Hematopoietic multipotent progenitor cell treated with erythropoietin and hydrocortisone succinate and interleukin-3 and kit ligand, for 8 days (in vitro differentiated cells): Measurements from ENCODE around the gene SCNN1G.

Source experiments
- DNase-seq: peaks from one replicate; pipeline ENCODE4 v3.0.0-alpha.2; 2015

SCNN1G gene

DNA sequence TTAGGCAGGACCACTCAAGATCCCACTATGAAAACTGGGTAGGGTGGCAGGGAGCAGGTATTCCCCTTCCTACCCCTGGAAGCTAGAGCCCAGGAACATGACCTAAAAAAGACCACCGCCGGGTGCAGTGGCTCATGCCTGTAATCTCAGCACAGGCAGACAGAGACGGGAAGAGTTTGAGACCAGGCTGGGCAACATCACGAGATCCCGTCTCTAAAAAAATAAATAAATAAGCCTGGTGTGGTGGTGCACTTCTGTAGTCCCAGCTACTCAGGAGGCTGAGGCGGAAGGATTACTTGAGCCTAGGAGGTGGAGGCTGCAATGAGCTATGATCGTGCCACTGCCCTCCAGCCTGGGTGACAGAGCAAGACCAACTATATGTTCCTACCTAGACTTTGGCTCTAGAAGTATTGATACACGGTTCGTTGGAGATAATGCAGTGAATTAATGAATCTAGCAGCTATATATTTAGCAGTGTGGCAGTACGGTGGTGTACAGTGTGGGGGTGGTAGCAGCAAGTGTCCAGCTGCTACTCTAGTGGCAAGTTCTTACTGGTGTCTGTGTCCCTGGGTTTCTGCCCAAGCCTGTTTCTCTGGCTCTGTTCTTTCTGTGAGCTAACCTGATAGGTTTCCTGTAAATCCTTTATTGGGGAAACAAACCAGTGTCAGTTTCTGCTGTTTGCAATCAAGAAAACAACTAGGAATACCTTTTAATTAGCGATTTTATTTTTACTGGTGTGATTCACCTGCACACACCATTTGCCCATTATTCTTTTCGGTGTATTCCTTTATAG, 30.0 kb upstream of the SCNN1G start:
- DNase-seq, result no peak

DNA sequence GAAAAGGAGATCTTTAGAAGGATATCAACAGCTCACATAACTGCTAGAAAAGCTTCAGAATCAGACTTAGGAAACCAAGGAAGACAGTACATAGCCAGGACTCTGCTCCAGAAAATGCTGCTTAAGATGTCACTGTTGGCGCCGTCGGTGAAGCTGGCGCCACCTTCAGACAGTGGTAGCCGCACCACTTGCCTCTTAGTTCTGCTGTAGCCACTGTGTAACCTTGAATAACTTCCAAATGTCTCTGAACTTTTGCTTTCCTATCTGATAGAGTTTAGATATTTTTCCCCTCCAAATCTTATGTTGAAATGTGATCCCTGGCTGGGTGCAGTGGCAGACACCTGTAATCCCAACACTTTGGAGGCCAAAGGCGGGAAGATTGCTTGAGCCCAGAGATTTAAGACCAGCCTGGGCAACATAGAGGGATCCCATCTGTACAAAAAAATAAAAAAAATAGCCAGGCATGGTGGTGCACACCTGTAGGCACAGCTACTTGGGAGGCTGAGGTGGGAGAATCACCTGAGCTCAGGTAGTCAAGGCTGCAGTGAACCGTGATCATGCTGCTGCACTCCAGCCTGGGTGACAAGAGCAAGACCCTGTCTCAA, 27.0 kb upstream of the SCNN1G start:
- DNase-seq, result peak; percentile 37

DNA sequence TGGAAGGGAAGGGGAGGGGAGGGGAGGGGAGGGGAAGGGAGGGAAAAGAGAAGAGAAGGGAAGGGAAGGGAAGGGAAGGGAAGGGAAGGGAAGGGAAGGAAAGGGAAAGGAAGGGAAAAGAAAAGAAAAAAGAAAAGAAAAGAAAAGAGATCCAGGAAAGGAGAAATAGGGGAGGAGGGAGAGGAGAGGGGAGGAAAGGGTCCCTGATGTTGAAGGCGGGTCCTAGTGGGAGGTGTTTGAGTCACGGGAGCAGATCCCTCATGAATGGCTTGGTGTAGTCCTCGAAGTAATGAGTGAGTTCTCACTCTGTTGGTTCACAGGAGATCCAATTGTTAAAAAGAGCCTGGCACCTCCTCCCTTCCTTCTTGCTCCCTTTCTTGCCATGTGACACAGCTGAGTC, 26.4 kb upstream of the SCNN1G start:
- no peak for DNase-seq

DNA sequence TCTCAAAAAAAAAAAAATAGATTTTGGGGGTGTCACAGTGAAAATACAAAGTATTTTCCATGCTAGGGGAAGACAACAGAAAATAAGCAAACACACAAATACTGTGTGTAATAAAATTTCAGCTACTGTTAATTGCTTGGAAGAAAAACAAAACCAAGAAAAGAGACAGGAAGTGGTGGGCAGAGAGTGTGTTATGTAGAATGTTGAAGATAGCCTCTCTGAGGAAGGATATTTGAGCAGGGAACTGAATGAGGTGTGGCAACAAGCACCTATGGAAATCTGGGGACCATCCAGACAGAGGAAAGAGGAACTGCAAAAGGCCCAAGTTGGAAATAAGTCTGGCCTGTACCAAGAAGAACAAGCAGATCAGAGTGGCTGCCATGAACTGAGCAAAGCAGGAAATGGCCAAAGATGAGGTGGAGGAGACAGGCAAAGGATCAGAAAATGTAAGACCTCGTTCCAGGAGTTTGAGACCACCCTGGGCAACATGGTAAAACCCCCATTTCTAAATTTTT, 25.5 kb upstream of the SCNN1G start:
- no peak for DNase-seq

DNA sequence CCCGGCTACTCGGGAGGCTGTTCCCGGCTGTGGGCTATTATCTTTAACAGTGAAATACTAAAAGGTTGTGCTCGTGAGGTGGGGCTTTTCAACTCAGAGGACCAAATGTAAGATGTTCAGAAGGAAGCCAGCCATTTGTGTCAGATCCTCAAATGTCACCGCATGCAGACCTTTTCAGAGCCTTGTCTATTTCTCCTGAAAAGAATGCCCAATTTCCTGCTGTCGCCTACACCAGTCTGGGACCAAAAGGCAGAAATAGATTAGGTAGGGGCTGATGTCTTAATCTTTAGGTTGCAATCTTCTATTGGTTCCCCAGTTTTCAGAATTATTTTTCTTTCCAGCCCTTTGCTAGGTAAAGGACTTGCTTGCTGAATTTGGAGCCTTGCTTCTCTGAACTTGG, 24.4 kb upstream of the SCNN1G start:
- no peak for DNase-seq

DNA sequence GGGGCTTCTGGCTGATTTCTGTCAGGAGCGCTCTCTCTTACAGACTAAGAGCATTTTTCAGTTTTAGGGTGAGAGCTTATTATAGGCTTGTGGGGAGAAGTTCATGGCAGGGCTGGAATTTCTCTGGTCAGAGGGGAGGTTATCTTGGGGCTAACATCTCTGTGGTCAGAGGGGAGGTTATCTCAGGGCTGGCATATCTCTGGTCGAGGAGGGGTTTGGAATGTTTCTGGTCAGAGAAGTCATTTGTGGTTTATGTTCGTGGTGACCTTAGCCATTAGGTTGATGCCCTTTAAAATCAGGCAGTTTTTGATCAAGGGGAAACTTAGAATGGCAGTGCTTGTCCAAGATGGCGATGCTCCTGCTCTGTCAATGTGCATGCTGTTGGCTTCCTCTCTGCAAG, 22.5 kb upstream of the SCNN1G start:
- no peak for DNase-seq

DNA sequence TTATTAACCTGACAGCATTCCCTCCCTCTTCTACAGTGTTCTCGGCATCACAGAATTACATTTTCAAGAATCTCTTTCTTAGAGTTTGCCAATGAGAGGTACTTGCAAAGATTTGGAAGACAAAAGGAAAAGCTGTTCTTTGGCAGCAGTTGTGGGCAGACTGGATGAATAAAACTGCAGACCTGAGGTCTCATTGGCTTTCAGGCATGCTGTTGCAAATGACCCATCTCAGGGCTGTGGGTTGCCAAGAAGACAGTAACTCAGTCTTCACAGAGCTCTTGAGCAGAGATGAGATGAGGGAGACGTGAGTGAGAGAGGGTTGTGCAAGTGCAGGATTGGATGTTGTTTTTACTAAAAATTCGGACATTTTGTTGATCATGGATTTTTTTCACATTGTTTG, 22.0 kb upstream of the SCNN1G start:
- no peak for DNase-seq

DNA sequence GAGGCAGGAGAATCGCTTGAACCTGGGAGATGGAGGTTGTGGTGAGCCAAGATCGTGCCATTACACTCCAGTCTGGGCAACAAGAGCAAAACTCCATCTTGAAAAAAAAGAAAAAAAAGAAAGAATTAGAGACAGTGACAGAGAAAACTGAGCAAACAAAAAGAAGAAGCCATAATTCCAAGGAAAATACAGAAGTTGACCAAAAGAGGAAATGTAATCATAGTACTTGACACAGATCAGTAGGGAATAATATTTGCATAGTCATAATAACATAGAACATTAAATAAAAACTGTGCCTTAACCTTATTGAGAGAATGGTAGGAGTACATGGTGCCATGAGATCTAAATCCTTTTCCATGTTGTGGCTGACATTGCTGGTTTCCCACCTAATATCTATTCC, 18.6 kb upstream of the SCNN1G start:
- no peak for DNase-seq

DNA sequence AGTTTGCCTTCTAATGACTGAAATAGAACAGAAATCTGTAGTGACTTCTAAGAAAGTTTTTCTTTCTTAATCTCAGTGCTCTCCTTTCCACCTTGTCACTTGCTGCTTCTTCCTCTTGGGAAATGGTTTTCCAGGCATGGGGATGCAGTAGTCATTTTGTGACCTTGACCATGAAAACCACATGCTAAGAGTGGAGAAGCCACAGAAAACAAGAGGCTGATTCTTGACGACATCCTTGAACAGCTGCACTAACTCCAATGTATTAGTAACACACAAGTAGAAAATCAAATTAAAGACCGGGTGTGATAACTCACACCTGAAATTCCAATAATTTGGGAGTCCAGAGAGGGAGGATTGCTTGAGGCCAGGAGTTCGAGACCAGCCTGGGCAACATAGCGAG, 17.8 kb upstream of the SCNN1G start:
- no peak for DNase-seq

DNA sequence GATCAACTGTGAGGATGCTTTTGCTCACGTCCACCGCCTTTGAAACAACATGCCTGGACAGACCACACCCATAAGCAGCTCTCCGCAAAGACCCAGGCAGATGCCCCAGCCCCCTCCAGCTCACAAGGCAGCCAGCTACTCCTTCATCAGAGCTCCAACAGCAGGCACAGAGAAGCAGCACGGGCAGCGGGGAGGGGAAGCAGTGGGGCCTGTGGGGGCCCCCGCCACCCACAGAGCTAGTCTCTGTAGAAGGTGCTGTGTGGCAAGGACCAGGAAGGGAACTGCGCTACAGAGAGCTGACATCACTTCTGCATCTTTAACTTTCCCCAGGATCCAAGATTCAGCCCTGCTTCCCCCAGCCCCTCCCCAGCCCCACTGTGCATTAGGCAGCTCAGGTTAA, 10.0 kb upstream of the SCNN1G start:
- DNase-seq, result no peak

DNA sequence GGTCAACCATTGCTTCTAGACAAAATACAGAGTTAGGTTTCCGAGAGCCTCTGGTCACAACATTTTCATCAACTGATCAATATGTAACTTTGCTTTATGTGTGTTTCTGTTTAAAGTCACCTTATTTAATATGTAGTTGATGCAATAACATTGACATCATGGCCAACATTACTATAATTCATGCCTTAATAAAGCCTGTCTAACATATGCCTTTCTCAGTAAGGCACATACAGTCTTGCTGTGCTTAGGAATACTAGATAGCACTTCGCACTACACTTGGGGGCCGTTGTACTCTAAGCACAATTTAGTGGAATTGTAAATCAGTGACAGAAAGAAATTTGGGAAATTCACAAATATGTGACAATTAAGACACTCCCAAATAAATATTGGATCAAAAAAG, 9.6 kb upstream of the SCNN1G start:
- DNase-seq, result no peak

DNA sequence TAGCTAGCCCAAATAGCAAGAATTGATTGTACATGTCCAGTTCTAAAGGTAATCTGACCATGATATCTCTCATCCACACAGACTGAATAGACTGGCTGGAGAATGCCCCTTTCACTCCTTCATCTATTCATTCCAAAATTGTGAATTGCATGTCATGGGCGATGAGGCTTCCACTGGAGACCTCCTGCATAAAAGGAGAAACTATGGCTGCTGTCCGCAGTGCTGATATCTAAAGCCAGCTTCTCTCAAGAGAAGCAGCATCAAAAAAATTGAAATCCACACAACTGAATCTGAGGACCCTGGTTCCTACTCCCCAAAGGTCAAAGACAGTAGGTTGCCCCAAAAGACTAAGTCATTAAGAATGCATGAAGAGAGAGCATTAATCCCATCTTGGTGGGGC, 7.9 kb upstream of the SCNN1G start:
- DNase-seq, result no peak

DNA sequence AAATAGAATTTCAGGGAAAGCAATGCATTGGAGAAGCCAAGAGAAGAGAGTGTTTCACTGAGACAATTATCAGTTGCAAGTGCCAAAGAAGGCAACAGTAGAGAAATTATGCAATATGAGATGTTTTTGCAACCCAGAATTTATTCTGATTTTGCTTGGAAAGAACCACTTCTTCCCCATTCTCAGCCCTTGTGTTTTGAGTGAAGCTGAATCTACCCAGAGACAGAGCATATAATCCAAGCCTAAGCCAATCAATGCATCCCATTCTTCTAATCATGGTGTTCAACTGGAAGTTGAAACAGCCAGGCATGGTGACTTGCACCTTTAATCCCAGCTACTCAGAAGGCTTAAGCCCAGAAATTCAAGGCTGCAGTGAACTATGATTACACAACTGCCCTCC, 6.9 kb upstream of the SCNN1G start:
- no peak for DNase-seq

DNA sequence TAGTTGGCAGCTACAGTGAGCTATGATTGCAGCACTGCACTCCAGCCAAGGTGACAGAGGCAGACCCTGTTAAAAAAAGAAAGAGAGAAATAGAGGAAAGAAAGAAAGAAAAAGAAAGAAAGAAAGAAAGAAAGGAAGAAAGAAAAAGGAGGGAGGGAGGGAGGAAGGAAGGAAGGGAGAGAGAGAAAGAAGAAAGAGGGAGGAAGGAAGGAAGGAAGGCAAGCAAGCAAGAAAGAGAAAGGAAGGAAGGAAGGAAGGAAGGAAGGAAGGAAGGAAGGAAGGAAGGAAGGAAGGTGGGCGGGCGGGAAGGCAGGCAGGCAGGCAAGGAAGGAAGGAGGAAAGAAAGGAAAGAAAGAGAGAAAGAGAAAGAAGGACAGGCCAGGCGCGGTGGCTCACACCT, 1.0 kb upstream of the SCNN1G start:
- no peak for DNase-seq

DNA sequence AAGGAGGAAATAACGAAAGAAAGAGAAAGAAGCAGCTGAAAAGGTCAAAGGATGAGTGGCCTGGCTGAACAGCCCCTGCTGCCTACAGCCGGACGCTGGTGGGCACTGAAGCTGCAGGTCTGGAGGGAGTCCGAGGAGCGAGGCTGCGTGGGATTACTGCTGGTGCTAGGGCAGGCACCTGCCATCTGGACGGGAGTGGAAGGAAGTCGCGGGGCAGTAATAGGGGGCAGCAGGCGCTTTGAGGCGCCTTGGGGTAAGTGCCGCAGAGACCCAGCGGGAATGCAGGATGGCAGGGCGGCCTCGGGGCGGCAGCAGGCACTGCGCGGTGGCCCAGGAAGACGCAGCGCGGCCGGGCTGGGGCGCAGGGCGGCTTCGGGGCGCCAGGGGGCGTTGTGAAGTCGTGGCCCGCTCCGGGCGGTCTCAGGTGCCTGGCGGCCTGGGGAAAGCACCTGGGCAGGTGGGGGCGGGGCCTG, 303 bp upstream of the SCNN1G start:
- peak; percentile 67 for DNase-seq

DNA sequence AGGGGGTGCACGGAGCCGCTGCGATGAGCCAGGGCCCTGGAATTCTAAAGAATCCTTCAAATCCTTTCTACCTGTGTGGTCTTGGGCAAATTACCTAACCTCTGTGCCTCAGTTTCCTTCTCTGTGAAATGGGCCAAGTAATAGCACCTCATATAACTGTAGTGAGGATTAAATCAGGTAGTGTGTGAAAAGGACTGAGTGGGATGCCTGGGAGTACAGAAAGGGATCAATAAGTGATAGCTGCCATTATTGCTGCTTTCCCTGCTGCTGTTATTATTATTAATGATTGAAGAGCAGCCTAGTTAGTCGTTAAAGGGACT, 958 bp downstream of the SCNN1G start:
- DNase-seq, result no peak

DNA sequence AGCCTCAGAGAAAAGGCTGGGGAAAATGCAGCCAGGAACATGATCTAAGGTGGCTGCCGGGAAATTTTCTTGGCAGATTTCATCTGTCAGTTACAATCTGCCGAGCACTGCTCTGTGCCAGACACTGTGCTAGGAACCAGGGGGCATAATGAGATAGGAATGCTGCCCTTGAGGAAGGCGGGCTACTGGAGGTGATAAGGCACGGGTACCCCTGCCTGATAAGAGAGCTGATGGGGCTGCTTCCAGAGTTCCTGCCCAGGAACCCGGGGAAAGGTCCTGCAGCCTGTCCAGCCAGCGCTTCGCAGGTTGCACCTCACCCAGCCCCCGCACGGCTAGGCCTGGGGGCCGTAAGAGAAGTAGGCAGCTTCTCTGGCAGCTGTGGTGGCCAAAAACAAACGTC, 3.1 kb downstream of the SCNN1G start:
- peak; percentile 5 for DNase-seq

DNA sequence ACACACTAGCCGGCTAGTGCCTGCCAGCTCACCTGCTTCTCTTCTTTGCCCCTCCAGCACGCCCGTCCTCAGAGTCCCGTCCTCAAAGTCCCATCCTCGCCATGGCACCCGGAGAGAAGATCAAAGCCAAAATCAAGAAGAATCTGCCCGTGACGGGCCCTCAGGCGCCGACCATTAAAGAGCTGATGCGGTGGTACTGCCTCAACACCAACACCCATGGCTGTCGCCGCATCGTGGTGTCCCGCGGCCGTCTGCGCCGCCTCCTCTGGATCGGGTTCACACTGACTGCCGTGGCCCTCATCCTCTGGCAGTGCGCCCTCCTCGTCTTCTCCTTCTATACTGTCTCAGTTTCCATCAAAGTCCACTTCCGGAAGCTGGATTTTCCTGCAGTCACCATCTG, 3.6 kb downstream of the SCNN1G start:
- DNase-seq, result no peak

DNA sequence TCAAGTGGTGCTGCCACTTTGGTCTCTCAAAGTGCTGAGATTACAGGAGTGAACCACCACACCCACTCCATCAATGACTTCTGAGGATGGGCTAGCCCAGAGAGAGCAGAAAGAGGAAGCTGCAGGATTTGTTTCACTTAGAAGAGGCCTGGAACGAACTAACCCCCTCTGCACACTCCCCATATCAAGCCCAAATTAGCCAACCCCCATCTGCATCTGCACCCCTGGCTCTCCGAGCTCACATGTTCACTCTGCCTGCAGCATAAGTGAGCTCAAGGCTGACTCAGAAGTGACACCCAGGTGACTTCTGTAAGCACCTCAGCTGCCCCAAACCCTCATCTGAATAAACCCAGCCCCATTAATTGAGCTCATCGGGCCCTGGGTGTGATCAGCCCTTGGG, 4.8 kb downstream of the SCNN1G start:
- no peak for DNase-seq

DNA sequence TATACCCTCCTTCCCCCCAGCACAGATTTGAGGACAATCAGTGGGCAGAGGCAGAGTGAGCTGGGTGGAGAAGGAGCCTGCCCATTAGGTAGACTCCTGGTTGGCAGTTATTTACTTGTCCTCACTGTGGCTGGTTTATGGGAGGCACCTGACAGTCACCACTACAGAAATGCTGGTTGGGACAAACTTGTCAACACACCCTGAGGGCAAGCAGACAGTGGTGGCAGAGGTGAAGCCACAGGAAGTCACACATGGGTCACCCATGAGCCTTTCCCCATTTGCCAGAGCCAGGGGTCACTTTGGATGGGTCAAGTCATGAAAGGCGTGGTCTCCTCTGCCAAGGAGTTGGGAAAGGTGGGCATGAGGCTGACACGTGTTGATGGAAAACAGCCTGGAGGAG, 6.4 kb downstream of the SCNN1G start:
- DNase-seq, result no peak

DNA sequence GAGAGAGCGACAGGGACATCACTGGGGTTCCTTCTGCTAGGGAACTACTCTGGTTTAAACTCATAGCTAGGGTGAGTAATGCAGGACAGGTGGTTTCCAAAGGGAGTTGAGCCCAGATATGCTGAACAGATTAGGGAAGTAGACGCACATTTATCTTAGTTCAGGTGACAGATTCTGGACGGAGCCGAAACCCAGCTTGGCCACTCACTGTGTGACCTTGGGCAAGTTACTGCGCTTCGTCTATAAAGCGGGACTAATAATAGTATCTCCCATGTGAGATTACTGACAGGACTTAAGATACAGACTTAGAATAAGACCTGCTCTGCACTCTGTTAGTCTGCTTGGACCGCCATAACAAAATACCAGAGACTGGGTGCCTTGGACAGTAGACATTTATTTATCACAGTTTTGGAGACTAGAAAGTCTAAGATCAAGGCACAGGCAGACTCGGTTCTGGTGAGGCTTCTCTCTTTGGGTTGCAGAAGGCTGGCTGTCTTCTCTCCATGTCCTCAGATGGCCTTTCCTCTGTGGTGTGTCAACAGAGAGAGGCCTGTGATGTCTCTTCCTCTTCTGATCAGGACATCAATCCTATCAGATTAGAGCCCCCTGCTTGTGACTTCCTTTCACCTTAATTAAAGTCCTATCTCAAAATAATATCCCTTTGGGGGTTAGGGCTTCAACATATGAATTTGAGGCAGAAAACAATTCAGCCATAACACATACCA, 12.1 kb downstream of the SCNN1G start:
- no peak for DNase-seq

DNA sequence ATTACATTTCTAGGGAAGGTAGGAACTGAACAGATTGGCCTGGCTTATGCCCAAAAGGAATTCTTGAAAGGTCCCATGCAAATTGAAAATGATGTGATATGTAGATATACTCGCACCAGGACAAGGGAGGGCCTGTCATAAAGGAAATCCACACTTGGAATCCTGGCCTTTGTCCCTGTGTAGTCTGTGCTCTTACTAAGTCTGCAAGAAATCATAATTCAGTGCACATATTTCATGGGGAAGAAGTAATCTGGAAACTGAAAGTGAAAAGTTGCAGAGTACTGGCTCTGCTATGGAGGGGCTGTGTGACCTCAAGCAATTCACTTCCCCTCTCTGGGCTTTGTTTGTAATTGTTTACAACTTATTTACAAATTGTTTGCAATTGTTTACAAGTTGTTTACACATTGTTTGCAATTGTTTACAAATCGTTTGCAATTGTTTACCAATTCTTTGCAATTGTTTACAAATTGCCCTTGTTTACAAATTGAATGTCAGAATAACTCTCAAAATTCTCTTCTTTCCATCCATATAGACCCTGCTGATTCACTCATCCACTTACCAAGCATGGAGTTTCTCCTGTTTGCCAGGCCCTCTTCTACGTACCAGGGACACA, 12.9 kb downstream of the SCNN1G start:
- no peak for DNase-seq

DNA sequence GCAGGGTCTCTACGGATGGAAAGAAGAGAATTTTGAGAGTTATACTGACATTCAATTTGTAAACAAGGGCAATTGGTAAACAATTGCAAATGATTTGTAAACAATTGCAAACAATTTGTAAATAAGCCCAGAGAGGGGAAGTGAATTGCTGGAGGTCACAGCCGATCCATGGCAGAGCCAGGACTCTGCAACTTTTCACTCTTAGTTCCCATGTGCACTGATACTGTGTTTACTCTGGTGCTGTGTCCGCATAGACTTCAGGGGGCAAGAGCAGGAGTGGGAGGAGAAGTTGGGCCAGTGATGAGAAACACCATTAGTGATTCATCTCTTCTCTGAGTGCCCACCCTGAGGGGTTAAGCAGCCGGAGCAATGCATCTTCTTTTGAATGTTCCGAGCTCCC, 14.0 kb downstream of the SCNN1G start:
- DNase-seq, result no peak

DNA sequence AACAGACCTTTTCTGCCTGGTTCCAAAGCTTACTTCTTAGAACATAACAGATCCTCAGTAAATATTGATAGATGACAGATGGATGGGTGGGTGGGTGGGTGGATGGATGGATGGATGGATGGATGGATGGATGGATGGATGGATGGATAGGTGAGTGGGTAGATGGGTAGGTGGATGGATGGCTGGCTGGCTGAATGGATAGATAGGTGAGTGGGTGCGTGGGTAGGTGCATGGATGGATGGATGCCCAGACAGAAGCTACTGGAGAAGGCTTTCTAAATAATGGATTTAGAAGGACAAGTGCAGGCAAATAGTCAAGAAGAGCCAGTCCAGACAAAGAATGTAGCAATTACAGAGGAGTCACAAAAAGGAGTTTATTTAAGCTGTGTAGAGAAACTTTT, 19.6 kb downstream of the SCNN1G start:
- DNase-seq, result no peak
